ENCODE measurements around the gene IL19. TPM values are rescaled to one million over a fixed set of nuclear protein-coding genes. Genes with fewer than 3 reads are reported as not detected.

Gene IL19
- total RNA-seq, 2 experiments from 2014 or later: not detected

DNA sequence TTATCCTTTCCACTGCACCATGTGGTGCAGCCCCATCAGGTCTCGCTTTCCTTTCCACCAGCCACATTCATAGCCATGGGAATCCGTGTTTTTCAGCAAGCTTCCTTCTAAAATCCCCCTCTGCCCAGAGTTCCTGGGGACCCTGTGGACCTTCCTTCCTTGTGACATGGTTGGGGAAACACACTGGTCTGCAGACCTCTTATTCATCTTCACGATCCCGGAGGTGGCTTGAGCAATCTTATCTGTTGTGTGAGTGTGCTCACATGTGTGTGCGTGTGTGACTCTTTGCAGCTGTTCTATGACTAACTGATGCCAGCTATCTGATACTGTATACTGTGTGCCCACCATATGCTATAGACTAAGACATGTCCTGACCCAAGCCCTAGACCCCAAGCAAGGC, 17.3 kb downstream of the IL19 start:
- Histone ChIP-seq H3K4me3 (ENCODE audit: low read depth, low read length, poor library complexity, severe bottlenecking) (no peak overlapping the region), H3K36me3 (ENCODE audit: insufficient read depth, low read length) (no peaks in the 10 kb centered on the region), H4K20me1 (ENCODE audit: insufficient read depth, low read length) (no peaks in the 10 kb centered on the region), H3K4me2 (ENCODE audit: low read length) (no peak overlapping the region), H3K4me1 (ENCODE audit: insufficient read depth, low read length, poor library complexity, severe bottlenecking) (peaks cover 28% of the 10 kb centered on the region), H3K79me2 (ENCODE audit: insufficient read depth, low read depth, low read length) (no peaks in the 10 kb centered on the region), H3K9me2 (ENCODE audit: insufficient read depth, low read length) (no peaks in the 10 kb centered on the region), H3K9me3 (ENCODE audit: low read length) (no peaks in the 10 kb centered on the region), H3K27ac (ENCODE audit: low read depth, low read length, poor library complexity, severe bottlenecking) (no peak overlapping the region), H2AFZ (ENCODE audit: low read length) (no peak overlapping the region)
- TF ChIP-seq, protein P1, sequence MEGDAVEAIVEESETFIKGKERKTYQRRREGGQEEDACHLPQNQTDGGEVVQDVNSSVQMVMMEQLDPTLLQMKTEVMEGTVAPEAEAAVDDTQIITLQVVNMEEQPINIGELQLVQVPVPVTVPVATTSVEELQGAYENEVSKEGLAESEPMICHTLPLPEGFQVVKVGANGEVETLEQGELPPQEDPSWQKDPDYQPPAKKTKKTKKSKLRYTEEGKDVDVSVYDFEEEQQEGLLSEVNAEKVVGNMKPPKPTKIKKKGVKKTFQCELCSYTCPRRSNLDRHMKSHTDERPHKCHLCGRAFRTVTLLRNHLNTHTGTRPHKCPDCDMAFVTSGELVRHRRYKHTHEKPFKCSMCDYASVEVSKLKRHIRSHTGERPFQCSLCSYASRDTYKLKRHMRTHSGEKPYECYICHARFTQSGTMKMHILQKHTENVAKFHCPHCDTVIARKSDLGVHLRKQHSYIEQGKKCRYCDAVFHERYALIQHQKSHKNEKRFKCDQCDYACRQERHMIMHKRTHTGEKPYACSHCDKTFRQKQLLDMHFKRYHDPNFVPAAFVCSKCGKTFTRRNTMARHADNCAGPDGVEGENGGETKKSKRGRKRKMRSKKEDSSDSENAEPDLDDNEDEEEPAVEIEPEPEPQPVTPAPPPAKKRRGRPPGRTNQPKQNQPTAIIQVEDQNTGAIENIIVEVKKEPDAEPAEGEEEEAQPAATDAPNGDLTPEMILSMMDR (conservative IDR thresholded peaks at IDR 0.05; ENCODE audit: low read length): no peak
- TF ChIP-seq EZH2phosphoT487 (IDR thresholded peaks at IDR 0.05; ENCODE audit: borderline replicate concordance, low read depth, low read length): no peak
- intact Hi-C loops (cut with micrococcal nuclease; ENCODE audit: unreplicated experiment): no loop called here
- ChIA-PET POLR2A (interaction anchor here (1.2 kb wide), 1 partner anchor 22 kb away, joined by 3 read pairs; no protein-coding TSS in a partner anchor), CTCF (ENCODE audit: unreplicated experiment) (no interaction called here)
- no peak for DNase-seq (ENCODE audit: low spot score)
- BruUV-seq (replicated peaks): no TSS peak

DNA sequence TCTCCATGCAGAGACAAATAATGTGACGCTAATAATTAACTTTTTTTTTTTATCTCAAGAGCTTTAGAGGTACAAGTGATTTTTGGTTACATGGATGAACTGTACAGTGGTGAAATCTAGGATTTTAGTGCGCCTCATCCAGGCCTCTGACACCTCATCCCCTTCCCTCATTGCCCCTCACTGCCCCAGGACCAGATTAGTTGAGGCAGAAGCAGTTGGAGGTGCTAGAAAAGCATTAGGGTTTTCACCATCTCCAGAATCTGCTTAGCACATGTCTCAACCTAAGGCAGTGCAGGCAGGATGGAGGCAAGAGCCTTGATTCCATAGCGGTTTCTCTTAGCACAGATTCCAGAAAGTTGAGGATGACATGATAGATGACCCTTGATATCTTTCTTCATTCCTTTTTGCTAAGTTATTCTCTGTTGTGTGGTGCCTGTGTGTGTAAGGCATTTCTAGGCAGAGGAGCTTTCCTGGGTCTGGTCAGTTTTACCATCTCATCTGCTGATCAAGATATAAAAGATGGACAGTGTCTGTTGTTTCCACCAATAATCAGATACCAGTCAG, 18.0 kb downstream of the IL19 start:
- no peaks in the 10 kb centered on the region for H3K79me2 ChIP-seq (ENCODE audit: insufficient read depth, low read depth, low read length)
- no peaks in the 10 kb centered on the region for H3K9me2 ChIP-seq (ENCODE audit: insufficient read depth, low read length)
- no peaks in the 10 kb centered on the region for H3K9me3 ChIP-seq (ENCODE audit: low read length)
- no peaks in the 10 kb centered on the region for H4K20me1 ChIP-seq (ENCODE audit: insufficient read depth, low read length)
- no peak for DNase-seq (ENCODE audit: low spot score)
- H3K4me2 ChIP-seq (ENCODE audit: low read length): no peak overlapping the region
- H3K36me3 ChIP-seq (ENCODE audit: insufficient read depth, low read length): no peaks in the 10 kb centered on the region
- peaks cover 21% of the 10 kb centered on the region for H3K4me1 ChIP-seq (ENCODE audit: insufficient read depth, low read length, poor library complexity, severe bottlenecking)
- ChIA-PET CTCF (ENCODE audit: unreplicated experiment) (no interaction called here), POLR2A (interaction anchor here (0.6 kb wide), 1 partner anchor 164 kb away, joined by 4 read pairs; no protein-coding TSS in a partner anchor)
- TF ChIP-seq, protein P1 (conservative IDR thresholded peaks at IDR 0.05; ENCODE audit: low read length): no peak
- no peak for TF ChIP-seq EZH2phosphoT487 (IDR thresholded peaks at IDR 0.05; ENCODE audit: borderline replicate concordance, low read depth, low read length)
- no TSS peak for BruUV-seq (replicated peaks)
- H2AFZ ChIP-seq (ENCODE audit: low read length): no peak overlapping the region
- intact Hi-C loops (cut with micrococcal nuclease; ENCODE audit: unreplicated experiment): no loop called here
- no peak overlapping the region for H3K27ac ChIP-seq (ENCODE audit: low read depth, low read length, poor library complexity, severe bottlenecking)
- no peak overlapping the region for H3K4me3 ChIP-seq (ENCODE audit: low read depth, low read length, poor library complexity, severe bottlenecking)

DNA sequence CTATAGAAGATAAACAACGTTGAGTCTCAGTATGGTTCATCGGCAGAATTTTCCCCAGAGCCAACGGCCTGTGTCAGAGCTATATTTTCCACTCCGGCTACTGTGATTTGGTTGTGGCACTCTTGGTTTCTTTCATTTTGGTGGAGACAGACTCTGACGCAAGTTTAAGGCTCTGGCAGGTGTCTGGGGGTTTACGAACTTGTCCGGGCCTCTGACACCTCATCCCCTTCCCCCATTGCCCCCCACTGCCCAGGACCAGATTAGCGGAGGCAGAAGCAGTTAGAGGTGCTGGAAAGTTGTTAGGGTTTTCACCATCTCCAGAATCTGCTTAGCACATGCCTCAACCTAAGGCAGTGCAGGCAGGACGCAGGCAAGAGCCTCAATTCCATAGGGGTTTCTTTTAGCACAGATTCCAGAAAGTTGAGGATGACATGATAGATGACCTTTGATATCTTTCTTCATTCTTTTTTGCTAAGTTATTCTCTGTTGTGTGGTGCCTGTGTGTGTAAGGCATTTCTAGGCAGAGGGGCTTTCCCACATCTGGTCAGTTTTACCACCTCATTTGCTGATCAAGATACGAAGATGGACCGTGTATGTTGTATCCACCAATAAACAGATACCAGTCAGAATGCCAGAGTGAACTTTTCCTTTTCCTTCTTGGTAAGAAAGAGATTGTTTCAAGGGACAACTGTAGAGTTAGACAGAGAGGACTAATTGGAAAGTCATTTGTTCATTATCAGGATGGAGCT, 20.1 kb downstream of the IL19 start:
- Histone ChIP-seq H3K4me3 (ENCODE audit: low read depth, low read length, poor library complexity, severe bottlenecking) (no peak overlapping the region), H2AFZ (ENCODE audit: low read length) (no peak overlapping the region), H3K9me2 (ENCODE audit: insufficient read depth, low read length) (no peaks in the 10 kb centered on the region), H3K27ac (ENCODE audit: low read depth, low read length, poor library complexity, severe bottlenecking) (no peak overlapping the region), H3K4me2 (ENCODE audit: low read length) (peak overlapping the region; percentile 2; the same call in 1 of the 2 replicates), H3K36me3 (ENCODE audit: insufficient read depth, low read length) (no peaks in the 10 kb centered on the region), H3K9me3 (ENCODE audit: low read length) (no peaks in the 10 kb centered on the region), H3K79me2 (ENCODE audit: insufficient read depth, low read depth, low read length) (no peaks in the 10 kb centered on the region), H4K20me1 (ENCODE audit: insufficient read depth, low read length) (no peaks in the 10 kb centered on the region), H3K4me1 (ENCODE audit: insufficient read depth, low read length, poor library complexity, severe bottlenecking) (peaks cover 7% of the 10 kb centered on the region)
- TF ChIP-seq, protein P1 (conservative IDR thresholded peaks at IDR 0.05; ENCODE audit: low read length): no peak
- TF ChIP-seq EZH2phosphoT487 (IDR thresholded peaks at IDR 0.05; ENCODE audit: borderline replicate concordance, low read depth, low read length): no peak
- intact Hi-C loops (cut with micrococcal nuclease; ENCODE audit: unreplicated experiment): no loop called here
- CTCF ChIA-PET (ENCODE audit: unreplicated experiment): no interaction called here
- POLR2A ChIA-PET: interaction anchor here (0.6 kb wide), 3 partner anchors 24 to 1983 kb away, joined by 3 to 5 read pairs (median 3); no protein-coding TSS in a partner anchor
- no TSS peak for BruUV-seq (replicated peaks)
- no peak for DNase-seq (ENCODE audit: low spot score)

Measured in OCI-LY7 (cell line).